Mesenchymal stem cell (in vitro differentiated cells and primary cell): ENCODE results near the gene AGO4.
A peak's percentile ranks its signal among the peaks of the same experiment; 100 is the strongest.

Experiments
- DNase-seq: peaks from one replicate; pipeline ENCODE4 v3.0.0-alpha.2; 2013
- H2AFZ ChIP-seq: one replicate; pipeline ENCODE4 v1.6.1; 2013; ENCODE audit warnings: low read depth, mild to moderate bottlenecking, control low read depth, inconsistent platforms, low read length, moderate library complexity
- H2AK5ac ChIP-seq: 2 replicates; pipeline ENCODE4 v1.6.1; 2013; ENCODE audit warnings: low read length, moderate library complexity, mild to moderate bottlenecking, inconsistent platforms; ENCODE audit not compliant: severe bottlenecking
- H2BK120ac ChIP-seq: one replicate; pipeline ENCODE4 v1.6.1; 2013; ENCODE audit warnings: low read depth, mild to moderate bottlenecking, inconsistent platforms, low read length, moderate library complexity
- H2BK12ac ChIP-seq, 2 experiments: one replicate each; pipeline ENCODE4 v1.6.1; 2013; ENCODE audit warnings: inconsistent platforms in 2 of 2, low read length in 2 of 2, mild to moderate bottlenecking in 2 of 2, moderate library complexity in 2 of 2, control low read depth in 1 of 2
- H2BK15ac ChIP-seq: one replicate; pipeline ENCODE4 v1.6.1; 2013; ENCODE audit warnings: mild to moderate bottlenecking, low read depth, inconsistent platforms; ENCODE audit not compliant: poor library complexity, severe bottlenecking
- H2BK5ac ChIP-seq: 2 replicates; pipeline ENCODE4 v1.6.1; 2013; ENCODE audit warnings: low read depth, mild to moderate bottlenecking, low read length, control low read depth, inconsistent platforms; ENCODE audit not compliant: poor library complexity, severe bottlenecking
- H3K14ac ChIP-seq, 2 experiments: one replicate each; pipeline ENCODE4 v1.6.1; 2013; ENCODE audit warnings: inconsistent platforms in 2 of 2, low read length in 2 of 2, control low read depth in 1 of 2, mild to moderate bottlenecking in 1 of 2, moderate library complexity in 1 of 2
- H3K18ac ChIP-seq, 2 experiments: one replicate each; pipeline ENCODE4 v1.6.1; 2013; ENCODE audit warnings: inconsistent platforms in 2 of 2, low read length in 2 of 2, control low read depth in 1 of 2, low read depth in 1 of 2, mild to moderate bottlenecking in 1 of 2
- H3K23ac ChIP-seq, 2 experiments: one replicate each; pipeline ENCODE4 v1.6.1; 2013; ENCODE audit warnings: inconsistent platforms in 2 of 2, low read length in 2 of 2, mild to moderate bottlenecking in 2 of 2, moderate library complexity in 2 of 2, control low read depth in 1 of 2
- H3K27ac ChIP-seq: 2 replicates; pipeline ENCODE4 v1.5.1; 2013; ENCODE audit warnings: mild to moderate bottlenecking, moderate library complexity, low read length, control low read depth, inconsistent platforms; ENCODE audit not compliant: poor library complexity, severe bottlenecking
- H3K27me3 ChIP-seq, 2 experiments: 2 replicates each; pipeline versions ENCODE4 v1.6.1 to v1.7.0; 2013; ENCODE audit warnings: low read length in 2 of 2, mild to moderate bottlenecking in 2 of 2, moderate library complexity in 2 of 2, control low read depth in 1 of 2, inconsistent platforms in 1 of 2; ENCODE audit not compliant: control insufficient read depth in 1 of 2, insufficient read depth in 1 of 2
- H3K36me3 ChIP-seq, 2 experiments: 2 replicates each; pipeline versions ENCODE4 v1.6.1 to v1.7.0; 2013; ENCODE audit warnings: low read length in 2 of 2, control low read depth in 1 of 2, inconsistent platforms in 1 of 2, low read depth in 1 of 2, mild to moderate bottlenecking in 1 of 2; ENCODE audit not compliant: insufficient read depth in 2 of 2, control insufficient read depth in 1 of 2
- H3K4ac ChIP-seq, 2 experiments: one replicate each; pipeline ENCODE4 v1.6.1; 2013; ENCODE audit warnings: inconsistent platforms in 2 of 2, low read length in 2 of 2, mild to moderate bottlenecking in 2 of 2, moderate library complexity in 2 of 2, control low read depth in 1 of 2, low read depth in 1 of 2
- H3K4me1 ChIP-seq: 2 replicates; pipeline ENCODE4 v1.6.1; 2013; ENCODE audit warnings: low read depth, low read length, control low read depth; ENCODE audit not compliant: control insufficient read depth, insufficient read depth
- H3K4me2 ChIP-seq: 2 replicates; pipeline ENCODE4 v1.6.1; 2013; ENCODE audit warnings: low read length, mild to moderate bottlenecking, inconsistent platforms; ENCODE audit not compliant: poor library complexity, severe bottlenecking
- H3K4me3 ChIP-seq, 2 experiments: 2 replicates each; pipeline versions ENCODE4 v1.5.1 to v1.7.0; 2013; ENCODE audit warnings: low read length in 2 of 2, mild to moderate bottlenecking in 2 of 2, control low read depth in 1 of 2, low read depth in 1 of 2; ENCODE audit not compliant: insufficient read depth in 1 of 2
- H3K79me1 ChIP-seq: replicated peaks from 2 replicates; pipeline ENCODE4 v1.6.1; 2013; ENCODE audit warnings: mild to moderate bottlenecking, control low read depth, low read length, inconsistent platforms; ENCODE audit not compliant: poor library complexity, severe bottlenecking
- H3K9ac ChIP-seq: 2 replicates; pipeline ENCODE4 v1.7.0; 2013; ENCODE audit warnings: mild to moderate bottlenecking, low read length, moderate library complexity
- H3K9me3 ChIP-seq: 2 replicates; pipeline ENCODE4 v1.7.0; 2013; ENCODE audit warnings: mild to moderate bottlenecking, low read length; ENCODE audit not compliant: control insufficient read depth
- H4K8ac ChIP-seq: one replicate; pipeline ENCODE4 v1.6.1; 2013; ENCODE audit warnings: inconsistent platforms, mild to moderate bottlenecking, low read length, moderate library complexity
- H4K91ac ChIP-seq: one replicate; pipeline ENCODE4 v1.6.1; 2013; ENCODE audit warnings: mild to moderate bottlenecking, low read length, inconsistent platforms
- WGBS: methylation state at CpG from one replicate; pipeline ENCODE4 v1.1.7; 2013; ENCODE audit warnings: mixed read lengths; 5-methylcytosine and 5-hydroxymethylcytosine counted together

AGO4 gene

GRCh38 chr1:35894183-35894582 is 86.4 kb downstream of the AGO4 start:
- Histone ChIP-seq H2BK15ac (no peak overlapping the region), H3K27me3 (no peaks in the 10 kb centered on the region), H3K27ac (peak overlapping the region; percentile 33), H3K4me1 (peaks cover 4% of the 10 kb centered on the region), H3K79me1 (peaks cover 6% of the 10 kb centered on the region), H3K36me3 (peaks cover 33 to 88% of the 10 kb centered on the region in 2 experiments), H3K4ac (peak overlapping the region in 1 of 2 experiments; percentile 6), H3K18ac (no peak overlapping the region), H2AFZ (no peak overlapping the region), H2BK12ac (no peak overlapping the region), H3K9me3 (no peaks in the 10 kb centered on the region), H2BK5ac (no peak overlapping the region), H3K4me2 (no peak overlapping the region), H3K9ac (no peak overlapping the region), H4K91ac (no peak overlapping the region), H3K23ac (no peak overlapping the region), H4K8ac (no peak overlapping the region), H3K4me3 (no peak overlapping the region), H2AK5ac (no peak overlapping the region), H2BK120ac (no peak overlapping the region), H3K14ac (no peak overlapping the region)
- DNase-seq, result peak; percentile 41
- 84% methylated on average over 2 of the region's 6 CpGs for WGBS

- no peak overlapping the region for H3K4me2 ChIP-seq
- no peak overlapping the region for H2BK120ac ChIP-seq
- no peak overlapping the region for H3K4ac ChIP-seq
- no peak overlapping the region for H3K18ac ChIP-seq
- H3K4me1 ChIP-seq, result peaks cover 4% of the 10 kb centered on the region
- H3K9me3 ChIP-seq, result no peaks in the 10 kb centered on the region
- H2BK12ac ChIP-seq, result no peak overlapping the region
- no peak overlapping the region for H2BK5ac ChIP-seq
- H2BK15ac ChIP-seq, result no peak overlapping the region
- H3K9ac ChIP-seq, result no peak overlapping the region
- peaks cover 4% of the 10 kb centered on the region for H3K79me1 ChIP-seq
- H3K14ac ChIP-seq, result no peak overlapping the region
- no peak overlapping the region for H3K23ac ChIP-seq
- no peak overlapping the region for H2AFZ ChIP-seq
- H3K4me3 ChIP-seq, result no peak overlapping the region
- DNase-seq, result no peak
- H2AK5ac ChIP-seq, result no peak overlapping the region
- peaks cover 31 to 90% of the 10 kb centered on the region in 2 experiments for H3K36me3 ChIP-seq
- WGBS, result no CpG with 5 or more reads among the region's 1 CpG
- H3K27ac ChIP-seq, result no peak overlapping the region
- no peak overlapping the region for H4K91ac ChIP-seq
- H4K8ac ChIP-seq, result no peak overlapping the region
- H3K27me3 ChIP-seq, result no peaks in the 10 kb centered on the region
Measured at GRCh38 chr1:35894656-35895055, 86.8 kb downstream of the AGO4 start.

GRCh38 chr1:35899941-35900340 is 92.1 kb downstream of the AGO4 start:
- Histone ChIP-seq H3K4me1 (no peaks in the 10 kb centered on the region), H3K36me3 (peaks cover 30 to 73% of the 10 kb centered on the region in 2 experiments)

GRCh38 chr1:35901235-35901634 is 93.4 kb downstream of the AGO4 start:
- Histone ChIP-seq H3K18ac (no peak overlapping the region), H3K4ac (no peak overlapping the region), H3K23ac (no peak overlapping the region), H2BK12ac (no peak overlapping the region), H3K27me3 (no peaks in the 10 kb centered on the region), H3K4me2 (no peak overlapping the region), H3K36me3 (peaks cover 34 to 75% of the 10 kb centered on the region in 2 experiments), H4K8ac (no peak overlapping the region), H2AFZ (no peak overlapping the region), H3K9ac (no peak overlapping the region), H3K79me1 (peaks cover 6% of the 10 kb centered on the region), H2BK120ac (no peak overlapping the region), H3K4me1 (no peaks in the 10 kb centered on the region), H3K4me3 (no peak overlapping the region), H3K14ac (no peak overlapping the region), H2BK5ac (no peak overlapping the region), H3K27ac (no peak overlapping the region), H3K9me3 (no peaks in the 10 kb centered on the region), H2AK5ac (no peak overlapping the region), H2BK15ac (no peak overlapping the region), H4K91ac (no peak overlapping the region)
- DNase-seq, result no peak
- 92% methylated on average over 9 of the region's 9 CpGs for WGBS

More at GRCh38 chr1:35899941-35900340, 92.1 kb downstream of the AGO4 start:
- Histone ChIP-seq H2AK5ac (no peak overlapping the region), H3K9ac (no peak overlapping the region), H4K8ac (no peak overlapping the region), H3K14ac (no peak overlapping the region), H3K23ac (no peak overlapping the region), H2BK15ac (no peak overlapping the region), H3K9me3 (no peaks in the 10 kb centered on the region), H2BK120ac (no peak overlapping the region), H3K4me3 (no peak overlapping the region), H3K18ac (no peak overlapping the region), H4K91ac (no peak overlapping the region), H3K4ac (no peak overlapping the region), H2BK5ac (no peak overlapping the region), H3K27ac (no peak overlapping the region), H2BK12ac (no peak overlapping the region), H2AFZ (no peak overlapping the region), H3K27me3 (no peaks in the 10 kb centered on the region), H3K4me2 (no peak overlapping the region), H3K79me1 (peaks cover 6% of the 10 kb centered on the region)
- no peak for DNase-seq
